Neuronal stem cell (in vitro differentiated cells): ENCODE data around the gene CNOT8.
"Not testable (repeated sequence)": the region's sequence is repeated elsewhere in the genome, so short reads cannot be mapped to it uniquely, and the experiment has no call there.

ENCODE experiments used
- DNase-seq: peaks from one replicate; pipeline ENCODE4 v3.0.0-alpha.2; 2013; ENCODE audit warnings: low spot score
- H2AFZ ChIP-seq: one replicate; pipeline ENCODE4 v1.6.1; 2013; ENCODE audit warnings: mild to moderate bottlenecking, low read length, inconsistent platforms
- H2AK5ac ChIP-seq: 2 replicates; pipeline ENCODE4 v1.6.1; 2013; ENCODE audit warnings: low read depth, mild to moderate bottlenecking, inconsistent platforms, low read length, moderate library complexity, mixed read lengths
- H2BK120ac ChIP-seq: 2 replicates; pipeline ENCODE4 v1.6.1; 2013; ENCODE audit warnings: low read depth, mild to moderate bottlenecking, inconsistent platforms, low read length, moderate library complexity, mixed read lengths
- H2BK12ac ChIP-seq: one replicate; pipeline ENCODE4 v1.6.1; 2013; ENCODE audit warnings: low read length, inconsistent platforms
- H2BK15ac ChIP-seq: 2 replicates; pipeline ENCODE4 v1.6.1; 2013; ENCODE audit warnings: mild to moderate bottlenecking, low read length, inconsistent platforms, mixed read lengths
- H2BK5ac ChIP-seq: one replicate; pipeline ENCODE4 v1.6.1; 2013; ENCODE audit warnings: inconsistent platforms, mild to moderate bottlenecking, low read length, moderate library complexity
- H3K14ac ChIP-seq: one replicate; pipeline ENCODE4 v1.6.1; 2013; ENCODE audit warnings: low read length, inconsistent platforms
- H3K18ac ChIP-seq: 2 replicates; pipeline ENCODE4 v1.6.1; 2013; ENCODE audit warnings: low read length, inconsistent platforms
- H3K23ac ChIP-seq: 2 replicates; pipeline ENCODE4 v1.6.1; 2013; ENCODE audit warnings: low read depth, mild to moderate bottlenecking, mixed read lengths, low read length, inconsistent platforms; ENCODE audit not compliant: poor library complexity
- H3K27ac ChIP-seq: replicated peaks from 3 replicates; pipeline ENCODE4 v1.5.1; 2013; ENCODE audit warnings: low read length, inconsistent platforms
- H3K27me3 ChIP-seq, 3 experiments: 2 replicates each; pipeline ENCODE4 v1.6.1; 2013; ENCODE audit warnings: low read length in 3 of 3, mild to moderate bottlenecking in 2 of 3, inconsistent platforms in 1 of 3, low read depth in 1 of 3, mixed read lengths in 1 of 3, moderate library complexity in 1 of 3; ENCODE audit not compliant: control insufficient read depth in 3 of 3, insufficient read depth in 3 of 3
- H3K36me3 ChIP-seq, 2 donors: replicated peaks in 1 of 2; 2 replicates each; pipeline ENCODE4 v1.6.1; 2013; ENCODE audit warnings: low read length in 2 of 2; ENCODE audit not compliant: control insufficient read depth in 2 of 2, insufficient read depth in 2 of 2
- H3K4ac ChIP-seq: 2 replicates; pipeline ENCODE4 v1.6.1; 2013; ENCODE audit warnings: inconsistent platforms, mild to moderate bottlenecking, low read length, moderate library complexity
- H3K4me1 ChIP-seq, 2 donors: 1 replicate in 1 of 2; 2 replicates in 1 of 2; pipeline ENCODE4 v1.6.1; 2013; ENCODE audit warnings: low read length in 2 of 2, low read depth in 1 of 2; ENCODE audit not compliant: control insufficient read depth in 2 of 2, insufficient read depth in 1 of 2
- H3K4me2 ChIP-seq: one replicate; pipeline ENCODE4 v1.6.1; 2013; ENCODE audit warnings: mild to moderate bottlenecking, low read length, inconsistent platforms; ENCODE audit not compliant: insufficient read depth, poor library complexity, severe bottlenecking
- H3K4me3 ChIP-seq, 2 donors: 2 replicates each; pipeline ENCODE4 v1.5.1; 2013; ENCODE audit warnings: low read length in 2 of 2, mild to moderate bottlenecking in 2 of 2, inconsistent platforms in 1 of 2, moderate library complexity in 1 of 2
- H3K79me1 ChIP-seq: one replicate; pipeline ENCODE4 v1.6.1; 2013; ENCODE audit warnings: low read depth, mild to moderate bottlenecking, inconsistent platforms, low read length, moderate library complexity
- H3K9ac ChIP-seq: one replicate; pipeline ENCODE4 v1.6.1; 2013; ENCODE audit warnings: mild to moderate bottlenecking, low read depth, low read length, inconsistent platforms; ENCODE audit not compliant: poor library complexity
- H3K9me3 ChIP-seq, 2 donors: replicated peaks in 1 of 2; 2 replicates each; pipeline versions ENCODE3 to v1.6.1; 2013; ENCODE audit warnings: low read length in 2 of 2, mild to moderate bottlenecking in 2 of 2, inconsistent platforms in 1 of 2, low read depth in 1 of 2, mixed read lengths in 1 of 2, moderate library complexity in 1 of 2; ENCODE audit not compliant: control insufficient read depth in 2 of 2, insufficient read depth in 1 of 2
- H4K8ac ChIP-seq: one replicate; pipeline ENCODE4 v1.6.1; 2013; ENCODE audit warnings: low read depth, mild to moderate bottlenecking, inconsistent platforms, low read length, moderate library complexity
- H4K91ac ChIP-seq: one replicate; pipeline ENCODE4 v1.6.1; 2013; ENCODE audit warnings: low read length, low read depth, mild to moderate bottlenecking, inconsistent platforms; ENCODE audit not compliant: poor library complexity
- WGBS, 2 donors: extraction: QIAGEN DNeasy Blood & Tissue Kit; methylation state at CpG; one replicate each; pipeline ENCODE4 v1.1.7; 2013; ENCODE audit warnings: missing lambda C conversion rate in 2 of 2, mixed read lengths in 1 of 2; ENCODE audit not compliant: insufficient read length in 2 of 2, insufficient replicate concordance in 1 of 2; ENCODE audit errors: extremely low coverage in 2 of 2; 5-methylcytosine and 5-hydroxymethylcytosine counted together

The CNOT8 gene

GRCh38 chr5:154832804-154833203, 25.6 kb upstream of the CNOT8 start:
- H2BK12ac ChIP-seq, DNase-seq, H4K8ac ChIP-seq, H2BK15ac ChIP-seq, H3K18ac ChIP-seq, H2BK120ac ChIP-seq, H3K4ac ChIP-seq, H3K4me2 ChIP-seq, H3K27ac ChIP-seq, H3K9me3 ChIP-seq, H3K79me1 ChIP-seq, H2AK5ac ChIP-seq, H3K14ac ChIP-seq, H2BK5ac ChIP-seq, H3K4me3 ChIP-seq, H2AFZ ChIP-seq, H3K27me3 ChIP-seq, H3K9ac ChIP-seq, H3K4me1 ChIP-seq, H3K23ac ChIP-seq, H4K91ac ChIP-seq: not testable (repeated sequence)
- peaks cover 7 to 33% of the 10 kb centered on the region in 2 donors for H3K36me3 ChIP-seq
- WGBS, 2 donors = no CpG with 5 or more reads among the region's 3 CpGs

- Histone ChIP-seq H3K4me2 (no peak overlapping the region), H2BK5ac (no peak overlapping the region), H2AFZ (no peak overlapping the region), H3K9me3 (no peaks in the 10 kb centered on the region), H3K27me3 (no peaks in the 10 kb centered on the region), H3K4me3 (no peak overlapping the region), H3K18ac (no peak overlapping the region), H2BK120ac (no peak overlapping the region), H3K14ac (no peak overlapping the region), H3K9ac (no peak overlapping the region), H4K91ac (no peak overlapping the region), H3K36me3 (peaks cover 8 to 28% of the 10 kb centered on the region in 2 donors), H3K4ac (no peak overlapping the region), H3K4me1 (no peaks in the 10 kb centered on the region), H3K79me1 (no peaks in the 10 kb centered on the region), H3K27ac (no peak overlapping the region), H4K8ac (no peak overlapping the region), H2AK5ac (no peak overlapping the region), H2BK12ac (no peak overlapping the region), H2BK15ac (no peak overlapping the region), H3K23ac (no peak overlapping the region)
- DNase-seq = no peak
- no CpG with 5 or more reads among the region's 1 CpG for WGBS, 2 donors
Measured at GRCh38 chr5:154834053-154834452, 24.4 kb upstream of the CNOT8 start.

DNA sequence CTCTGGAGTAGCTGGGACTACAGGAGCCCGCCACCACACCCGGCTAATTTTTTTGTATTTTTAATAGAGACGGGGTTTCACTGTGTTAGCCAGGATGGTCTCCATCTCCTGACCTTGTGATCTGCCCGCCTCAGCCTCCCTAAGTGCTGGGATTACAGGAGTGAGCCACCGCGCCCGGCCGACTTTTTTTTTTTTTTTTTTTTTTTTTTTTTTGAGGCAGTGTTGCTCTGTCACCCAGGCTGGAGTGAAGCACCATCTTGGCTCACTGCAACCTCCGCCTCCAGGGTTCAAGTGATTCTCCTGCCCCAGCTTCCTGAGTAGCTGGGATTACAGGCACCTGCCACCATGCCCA, 22.8 kb upstream of the CNOT8 start:
- H3K4ac ChIP-seq, H3K9ac ChIP-seq, H2AK5ac ChIP-seq, H3K4me3 ChIP-seq, H2BK5ac ChIP-seq, H3K79me1 ChIP-seq, H3K18ac ChIP-seq, H3K23ac ChIP-seq, DNase-seq, H3K27me3 ChIP-seq, H3K4me2 ChIP-seq, H4K8ac ChIP-seq, H2AFZ ChIP-seq, H3K14ac ChIP-seq, H3K9me3 ChIP-seq, H3K27ac ChIP-seq, H4K91ac ChIP-seq, H2BK15ac ChIP-seq, H2BK12ac ChIP-seq, H3K4me1 ChIP-seq, H2BK120ac ChIP-seq: not testable (repeated sequence)
- no CpG with 5 or more reads among the region's 9 CpGs for WGBS, 2 donors
- peaks cover 3 to 13% of the 10 kb centered on the region in 2 donors for H3K36me3 ChIP-seq

GRCh38 chr5:154836225-154836624, 22.2 kb upstream of the CNOT8 start:
- H3K23ac ChIP-seq = no peak overlapping the region
- no peak overlapping the region for H3K4me2 ChIP-seq
- no peak overlapping the region for H3K4me3 ChIP-seq
- H3K9ac ChIP-seq = no peak overlapping the region
- no peaks in the 10 kb centered on the region for H3K9me3 ChIP-seq
- no peak overlapping the region for H3K14ac ChIP-seq
- H3K4me1 ChIP-seq = no peaks in the 10 kb centered on the region
- H3K4ac ChIP-seq = no peak overlapping the region
- no peak overlapping the region for H2BK12ac ChIP-seq
- no peak overlapping the region for H3K27ac ChIP-seq
- H3K79me1 ChIP-seq = no peaks in the 10 kb centered on the region
- no peak overlapping the region for H2AFZ ChIP-seq
- no CpG with 5 or more reads among the region's 6 CpGs for WGBS, 2 donors
- no peaks in the 10 kb centered on the region for H3K27me3 ChIP-seq
- no peak overlapping the region for H2BK120ac ChIP-seq
- no peak overlapping the region for H2BK5ac ChIP-seq
- no peak overlapping the region for H2AK5ac ChIP-seq
- no peak overlapping the region for H4K91ac ChIP-seq
- no peak overlapping the region for H4K8ac ChIP-seq
- DNase-seq = no peak
- H3K36me3 ChIP-seq = peaks cover 3 to 8% of the 10 kb centered on the region in 2 donors
- no peak overlapping the region for H2BK15ac ChIP-seq
- no peak overlapping the region for H3K18ac ChIP-seq
